HEK293 (cell line): ENCODE results near the gene DOCK4.

Experiments
- CTCF ChIA-PET: fragments of 350-600 bp; formaldehyde crosslinking; extraction: SDS; loops from one replicate; lab custom pipeline; 2021; ENCODE audit warnings: antibody characterized with exemption; lab: Yijun Ruan, JAX
- POLR2A ChIA-PET: fragments of 300-600 bp; formaldehyde crosslinking; extraction: SDS; loops from one replicate; lab custom pipeline; 2020; ENCODE audit warnings: antibody characterized with exemption, inconsistent platforms; lab: Yijun Ruan, JAX
- H3K27ac ChIP-seq: fragments of 200-500 bp; sonication (Bioruptor generic); 2 replicates; pipeline ENCODE4 v1.5.1; 2014; ENCODE audit warnings: low read depth, low read length, control low read depth, inconsistent platforms; ENCODE audit errors: extremely low read depth
- H3K36me3 ChIP-seq, 2 experiments: fragments of 200-500 bp in 1 of 2; sonication (Bioruptor generic) in 1 of 2; 1 replicate in 1 of 2; 2 replicates in 1 of 2; pipeline ENCODE4 v1.5.1; 2014 to 2017; ENCODE audit warnings: inconsistent platforms in 2 of 2, low read length in 2 of 2; ENCODE audit not compliant: control insufficient read depth in 2 of 2, insufficient read depth in 1 of 2
- H3K4me1 ChIP-seq: fragments of 200-500 bp; sonication (Bioruptor generic); 2 replicates; pipeline ENCODE4 v1.5.1; 2014; ENCODE audit warnings: mild to moderate bottlenecking, low read length, inconsistent platforms; ENCODE audit not compliant: control insufficient read depth, insufficient read depth
- H3K4me3 ChIP-seq: 2 replicates; pipeline ENCODE4 v1.5.1; 2011; ENCODE audit warnings: low read depth, mild to moderate bottlenecking, control low read depth, low read length, moderate library complexity
- H3K9me3 ChIP-seq: fragments of 200-500 bp; sonication (Bioruptor generic); 2 replicates; pipeline ENCODE4 v1.5.1; 2014; ENCODE audit warnings: low read depth, low read length, inconsistent platforms; ENCODE audit not compliant: control insufficient read depth, insufficient read depth
- BCL11A ChIP-seq: fragments of 450-650 bp; formaldehyde crosslinking; IDR thresholded peaks from 2 replicates; pipeline ENCODE4 v1.5.1; 2016; ENCODE audit warnings: low read depth, missing biosample characterization, missing genetic modification characterization
- KLF1 ChIP-seq: fragments of 450-650 bp; formaldehyde crosslinking; IDR thresholded peaks from 2 replicates; pipeline ENCODE4 v1.5.1; 2016; ENCODE audit warnings: missing biosample characterization, missing genetic modification characterization
- KLF10 ChIP-seq: fragments of 450-650 bp; IDR thresholded peaks from 2 replicates; pipeline ENCODE4 v1.5.1; 2018; ENCODE audit warnings: missing biosample characterization, mild to moderate bottlenecking, missing genetic modification characterization
- ZFHX2 ChIP-seq: fragments of 450-650 bp; formaldehyde crosslinking; conservative IDR thresholded peaks from 2 replicates; pipeline ENCODE4 v1.5.1; 2016; ENCODE audit warnings: missing biosample characterization, missing genetic modification characterization
- ZNF19 ChIP-seq: fragments of 450-650 bp; formaldehyde crosslinking; IDR thresholded peaks from 2 replicates; pipeline ENCODE4; 2016; ENCODE audit warnings: missing biosample characterization, missing genetic modification characterization, low read depth
- ZNF223 ChIP-seq: fragments of 450-650 bp; formaldehyde crosslinking; IDR thresholded peaks from 2 replicates; pipeline ENCODE4 v1.5.1; 2016; ENCODE audit warnings: missing biosample characterization, missing genetic modification characterization
- ZNF302 ChIP-seq: fragments of 450-650 bp; formaldehyde crosslinking; IDR thresholded peaks from 2 replicates; pipeline ENCODE4 v1.5.1; 2016; ENCODE audit warnings: missing biosample characterization, missing genetic modification characterization, low read depth
- ZNF324 ChIP-seq: fragments of 450-650 bp; formaldehyde crosslinking; IDR thresholded peaks from 2 replicates; pipeline ENCODE4 v1.5.1; 2016; ENCODE audit warnings: missing biosample characterization, missing genetic modification characterization
- ZNF404 ChIP-seq: fragments of 450-650 bp; formaldehyde crosslinking; IDR thresholded peaks from 2 replicates; pipeline ENCODE4 v1.5.1; 2017; ENCODE audit warnings: missing biosample characterization, missing genetic modification characterization
- ZNF544 ChIP-seq: fragments of 450-650 bp; formaldehyde crosslinking; IDR thresholded peaks from 2 replicates; pipeline ENCODE4 v1.5.0; 2017; ENCODE audit warnings: missing biosample characterization, missing genetic modification characterization
- ZNF548 ChIP-seq: fragments of 450-650 bp; formaldehyde crosslinking; IDR thresholded peaks from 2 replicates; pipeline ENCODE4 v1.5.1; 2016; ENCODE audit warnings: missing biosample characterization, missing genetic modification characterization
- ZNF558 ChIP-seq: fragments of 450-650 bp; formaldehyde crosslinking; IDR thresholded peaks from 2 replicates; pipeline ENCODE4 v1.5.1; 2016; ENCODE audit warnings: missing biosample characterization, missing genetic modification characterization
- ZNF624 ChIP-seq: fragments of 450-650 bp; formaldehyde crosslinking; IDR thresholded peaks from 2 replicates; pipeline ENCODE4 v1.5.1; 2017; ENCODE audit warnings: missing biosample characterization, missing genetic modification characterization
- ZNF629 ChIP-seq: fragments of 450-650 bp; formaldehyde crosslinking; IDR thresholded peaks from 2 replicates; pipeline ENCODE4 v1.5.1; 2017; ENCODE audit warnings: missing biosample characterization, missing genetic modification characterization
- ZNF76 ChIP-seq: fragments of 450-650 bp; formaldehyde crosslinking; IDR thresholded peaks from 2 replicates; pipeline ENCODE4; 2016; ENCODE audit warnings: low read depth, missing biosample characterization, missing genetic modification characterization, borderline replicate concordance
- ZNF837 ChIP-seq: fragments of 450-650 bp; formaldehyde crosslinking; IDR thresholded peaks from 2 replicates; pipeline ENCODE4 v1.5.1; 2016; ENCODE audit warnings: missing biosample characterization, missing genetic modification characterization
- ZNF843 ChIP-seq: fragments of 450-650 bp; formaldehyde crosslinking; IDR thresholded peaks from 2 replicates; pipeline ENCODE4 v1.5.1; 2016; ENCODE audit warnings: missing biosample characterization, missing genetic modification characterization
- TF ChIP-seq, protein P1 (sequence below): fragments of 450-650 bp; formaldehyde crosslinking; IDR thresholded peaks from 2 replicates; pipeline ENCODE4 v1.5.1; 2016; ENCODE audit warnings: missing biosample characterization, missing genetic modification characterization
- TF ChIP-seq, protein P2 (sequence below): fragments of 450-650 bp; IDR thresholded peaks from 2 replicates; pipeline ENCODE4 v1.5.1; 2018; ENCODE audit warnings: missing biosample characterization, mild to moderate bottlenecking, missing genetic modification characterization
- TF ChIP-seq, protein P3 (sequence below): fragments of 450-650 bp; formaldehyde crosslinking; IDR thresholded peaks from 2 replicates; pipeline ENCODE4 v1.5.1; 2016; ENCODE audit warnings: missing biosample characterization, missing genetic modification characterization
- TF ChIP-seq, protein P4 (sequence below): fragments of 450-650 bp; formaldehyde crosslinking; IDR thresholded peaks from 2 replicates; pipeline ENCODE4 v1.5.1; 2017; ENCODE audit warnings: missing biosample characterization, missing genetic modification characterization
- TF ChIP-seq, protein P5 (sequence below): fragments of 450-650 bp; formaldehyde crosslinking; IDR thresholded peaks from 2 replicates; pipeline ENCODE4 v1.5.1; 2016; ENCODE audit warnings: missing biosample characterization, missing genetic modification characterization, low read depth
- TF ChIP-seq, protein P6 (sequence below): fragments of 450-650 bp; formaldehyde crosslinking; IDR thresholded peaks from 2 replicates; pipeline ENCODE4 v1.5.1; 2017; ENCODE audit warnings: missing biosample characterization, missing genetic modification characterization

DOCK4 gene

DNA sequence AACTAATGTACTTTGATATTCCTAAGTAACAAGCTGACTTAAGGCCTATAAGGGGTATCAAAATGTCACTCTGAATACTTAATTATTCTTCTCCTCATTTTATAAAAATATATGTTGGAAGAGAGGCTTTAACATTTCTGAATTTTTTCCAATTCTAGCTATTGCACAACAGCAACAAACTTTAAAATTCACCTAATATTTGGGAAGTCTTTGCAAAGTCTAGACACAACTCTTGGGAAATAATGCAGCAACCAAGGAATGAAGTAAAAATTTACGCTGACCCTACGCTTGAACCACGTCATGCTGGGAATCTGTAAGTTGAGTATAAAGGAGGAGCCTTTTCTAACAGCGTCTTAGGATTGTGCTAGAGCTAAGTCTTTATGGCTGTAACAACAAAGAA lies 400.0 kb downstream of the DOCK4 start:
- ChIA-PET POLR2A (no interaction called here), CTCF (interaction anchor here (0.6 kb wide), 1 partner anchor 287 kb away, joined by 3 read pairs; no protein-coding TSS in a partner anchor)
- Histone ChIP-seq H3K4me3 (no peak overlapping the region), H3K36me3 (0 out of 3 replicates have a peak, but pooled peaks cover 0 to 4% of the 10 kb centered on the region in 2 experiments), H3K9me3 (no peaks in the 10 kb centered on the region), H3K4me1 (no peaks in the 10 kb centered on the region), H3K27ac (no peak overlapping the region)
- TF ChIP-seq ZNF629 (tag by site-specific recombination) (no peak), ZFHX2 (tag by site-specific recombination) (no peak), ZNF548 (tag by site-specific recombination) (no peak), ZNF624 (tag by site-specific recombination) (no peak), ZNF843 (tag by site-specific recombination) (no peak), BCL11A (tag by site-specific recombination) (no peak), ZNF558 (tag by site-specific recombination) (no peak)
- TF ChIP-seq, protein P1, sequence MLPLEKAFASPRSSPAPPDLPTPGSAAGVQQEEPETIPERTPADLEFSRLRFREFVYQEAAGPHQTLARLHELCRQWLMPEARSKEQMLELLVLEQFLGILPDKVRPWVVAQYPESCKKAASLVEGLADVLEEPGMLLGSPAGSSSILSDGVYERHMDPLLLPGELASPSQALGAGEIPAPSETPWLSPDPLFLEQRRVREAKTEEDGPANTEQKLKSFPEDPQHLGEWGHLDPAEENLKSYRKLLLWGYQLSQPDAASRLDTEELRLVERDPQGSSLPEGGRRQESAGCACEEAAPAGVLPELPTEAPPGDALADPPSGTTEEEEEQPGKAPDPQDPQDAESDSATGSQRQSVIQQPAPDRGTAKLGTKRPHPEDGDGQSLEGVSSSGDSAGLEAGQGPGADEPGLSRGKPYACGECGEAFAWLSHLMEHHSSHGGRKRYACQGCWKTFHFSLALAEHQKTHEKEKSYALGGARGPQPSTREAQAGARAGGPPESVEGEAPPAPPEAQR (tag by site-specific recombination), result no peak
- TF ChIP-seq, protein P2, sequence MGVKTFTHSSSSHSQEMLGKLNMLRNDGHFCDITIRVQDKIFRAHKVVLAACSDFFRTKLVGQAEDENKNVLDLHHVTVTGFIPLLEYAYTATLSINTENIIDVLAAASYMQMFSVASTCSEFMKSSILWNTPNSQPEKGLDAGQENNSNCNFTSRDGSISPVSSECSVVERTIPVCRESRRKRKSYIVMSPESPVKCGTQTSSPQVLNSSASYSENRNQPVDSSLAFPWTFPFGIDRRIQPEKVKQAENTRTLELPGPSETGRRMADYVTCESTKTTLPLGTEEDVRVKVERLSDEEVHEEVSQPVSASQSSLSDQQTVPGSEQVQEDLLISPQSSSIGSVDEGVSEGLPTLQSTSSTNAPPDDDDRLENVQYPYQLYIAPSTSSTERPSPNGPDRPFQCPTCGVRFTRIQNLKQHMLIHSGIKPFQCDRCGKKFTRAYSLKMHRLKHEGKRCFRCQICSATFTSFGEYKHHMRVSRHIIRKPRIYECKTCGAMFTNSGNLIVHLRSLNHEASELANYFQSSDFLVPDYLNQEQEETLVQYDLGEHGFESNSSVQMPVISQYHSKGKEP (tag by site-specific recombination), result no peak
- TF ChIP-seq, all 188 proteins: peak for 0

DNA sequence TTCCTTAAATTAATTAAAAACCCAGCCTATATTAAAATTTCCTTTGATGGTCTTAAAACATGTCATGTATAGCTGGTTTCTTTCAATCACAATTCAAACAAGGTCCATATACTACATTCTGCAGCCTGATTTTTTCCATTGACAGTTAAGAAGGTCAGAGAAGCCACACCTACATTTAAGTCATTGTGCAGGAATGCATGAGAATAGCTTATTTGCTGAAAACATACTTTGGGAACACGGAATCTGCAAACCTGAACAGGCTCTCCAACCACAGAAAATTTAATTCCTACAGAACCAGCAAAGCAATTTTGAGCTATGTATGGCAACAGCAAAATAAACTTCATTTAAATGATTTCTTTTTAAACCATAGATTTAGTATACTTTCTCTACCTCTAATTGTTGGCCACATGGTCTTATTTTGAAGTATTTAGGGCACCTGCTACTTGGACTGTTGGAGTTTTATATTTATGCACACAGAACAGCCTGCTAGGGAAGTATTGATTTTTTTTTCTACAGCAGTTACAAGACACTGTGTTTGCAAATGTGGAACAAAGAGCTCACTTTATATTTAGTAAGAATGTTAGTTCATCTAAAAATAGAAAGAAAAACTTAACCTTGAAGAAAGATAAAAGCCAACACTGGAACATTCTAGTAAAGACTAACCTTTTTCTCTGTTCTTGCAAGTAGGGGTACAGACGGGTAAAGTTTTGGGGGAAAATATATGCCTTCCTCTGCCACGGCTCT lies 403.0 kb downstream of the DOCK4 start:
- H3K27ac ChIP-seq, result no peak overlapping the region
- POLR2A ChIA-PET, result no interaction called here
- no peaks in the 10 kb centered on the region for H3K9me3 ChIP-seq
- no peaks in the 10 kb centered on the region for H3K36me3 ChIP-seq
- no peak for TF ChIP-seq KLF1 (tag by site-specific recombination)
- TF ChIP-seq, protein P3, sequence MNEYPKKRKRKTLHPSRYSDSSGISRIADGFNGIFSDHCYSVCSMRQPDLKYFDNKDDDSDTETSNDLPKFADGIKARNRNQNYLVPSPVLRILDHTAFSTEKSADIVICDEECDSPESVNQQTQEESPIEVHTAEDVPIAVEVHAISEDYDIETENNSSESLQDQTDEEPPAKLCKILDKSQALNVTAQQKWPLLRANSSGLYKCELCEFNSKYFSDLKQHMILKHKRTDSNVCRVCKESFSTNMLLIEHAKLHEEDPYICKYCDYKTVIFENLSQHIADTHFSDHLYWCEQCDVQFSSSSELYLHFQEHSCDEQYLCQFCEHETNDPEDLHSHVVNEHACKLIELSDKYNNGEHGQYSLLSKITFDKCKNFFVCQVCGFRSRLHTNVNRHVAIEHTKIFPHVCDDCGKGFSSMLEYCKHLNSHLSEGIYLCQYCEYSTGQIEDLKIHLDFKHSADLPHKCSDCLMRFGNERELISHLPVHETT (tag by site-specific recombination), result no peak
- no peak for TF ChIP-seq ZNF404 (tag by site-specific recombination)
- TF ChIP-seq ZNF837 (tag by site-specific recombination), result no peak
- no peak for TF ChIP-seq ZNF544 (tag by site-specific recombination)
- no peak for TF ChIP-seq ZNF76 (tag by site-specific recombination)
- no peak for TF ChIP-seq ZNF19 (tag by site-specific recombination)
- TF ChIP-seq, protein P4, sequence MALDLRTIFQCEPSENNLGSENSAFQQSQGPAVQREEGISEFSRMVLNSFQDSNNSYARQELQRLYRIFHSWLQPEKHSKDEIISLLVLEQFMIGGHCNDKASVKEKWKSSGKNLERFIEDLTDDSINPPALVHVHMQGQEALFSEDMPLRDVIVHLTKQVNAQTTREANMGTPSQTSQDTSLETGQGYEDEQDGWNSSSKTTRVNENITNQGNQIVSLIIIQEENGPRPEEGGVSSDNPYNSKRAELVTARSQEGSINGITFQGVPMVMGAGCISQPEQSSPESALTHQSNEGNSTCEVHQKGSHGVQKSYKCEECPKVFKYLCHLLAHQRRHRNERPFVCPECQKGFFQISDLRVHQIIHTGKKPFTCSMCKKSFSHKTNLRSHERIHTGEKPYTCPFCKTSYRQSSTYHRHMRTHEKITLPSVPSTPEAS (tag by site-specific recombination), result no peak
- TF ChIP-seq ZNF223 (tag by site-specific recombination), result no peak
- TF ChIP-seq, protein P5, sequence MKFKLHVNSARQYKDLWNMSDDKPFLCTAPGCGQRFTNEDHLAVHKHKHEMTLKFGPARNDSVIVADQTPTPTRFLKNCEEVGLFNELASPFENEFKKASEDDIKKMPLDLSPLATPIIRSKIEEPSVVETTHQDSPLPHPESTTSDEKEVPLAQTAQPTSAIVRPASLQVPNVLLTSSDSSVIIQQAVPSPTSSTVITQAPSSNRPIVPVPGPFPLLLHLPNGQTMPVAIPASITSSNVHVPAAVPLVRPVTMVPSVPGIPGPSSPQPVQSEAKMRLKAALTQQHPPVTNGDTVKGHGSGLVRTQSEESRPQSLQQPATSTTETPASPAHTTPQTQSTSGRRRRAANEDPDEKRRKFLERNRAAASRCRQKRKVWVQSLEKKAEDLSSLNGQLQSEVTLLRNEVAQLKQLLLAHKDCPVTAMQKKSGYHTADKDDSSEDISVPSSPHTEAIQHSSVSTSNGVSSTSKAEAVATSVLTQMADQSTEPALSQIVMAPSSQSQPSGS, result no peak
- TF ChIP-seq ZNF324 (tag by site-specific recombination), result no peak
- TF ChIP-seq, protein P6, sequence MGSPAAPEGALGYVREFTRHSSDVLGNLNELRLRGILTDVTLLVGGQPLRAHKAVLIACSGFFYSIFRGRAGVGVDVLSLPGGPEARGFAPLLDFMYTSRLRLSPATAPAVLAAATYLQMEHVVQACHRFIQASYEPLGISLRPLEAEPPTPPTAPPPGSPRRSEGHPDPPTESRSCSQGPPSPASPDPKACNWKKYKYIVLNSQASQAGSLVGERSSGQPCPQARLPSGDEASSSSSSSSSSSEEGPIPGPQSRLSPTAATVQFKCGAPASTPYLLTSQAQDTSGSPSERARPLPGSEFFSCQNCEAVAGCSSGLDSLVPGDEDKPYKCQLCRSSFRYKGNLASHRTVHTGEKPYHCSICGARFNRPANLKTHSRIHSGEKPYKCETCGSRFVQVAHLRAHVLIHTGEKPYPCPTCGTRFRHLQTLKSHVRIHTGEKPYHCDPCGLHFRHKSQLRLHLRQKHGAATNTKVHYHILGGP (tag by site-specific recombination), result no peak
- no peak for TF ChIP-seq ZNF302 (tag by site-specific recombination)
- no peak for TF ChIP-seq KLF10 (tag by site-specific recombination)
- CTCF ChIA-PET, result interaction anchor here (0.7 to 1.4 kb wide), 2 partner anchors 52 to 746 kb away, joined by 3 to 4 read pairs; no protein-coding TSS in a partner anchor
- H3K4me1 ChIP-seq, result no peaks in the 10 kb centered on the region
- H3K4me3 ChIP-seq, result no peak overlapping the region
